GM23338 (cell line): ENCODE data around the gene ZBTB39. TPM values are rescaled to one million over a fixed set of nuclear protein-coding genes. Genes with fewer than 3 reads are reported as not detected.

ENCODE experiments used
- ATAC-seq: fragments of 200-7000 bp; cut with Tn5 transposase; 3 replicates; pipeline ENCODE4 v1.9.1; 2020
- DNase-seq: peaks from one replicate; pipeline ENCODE4 v3.0.0-alpha.2; 2015; ENCODE audit warnings: low spot score
- H2AFZ ChIP-seq: fragments of 200-600 bp; sonication (generic); 2 replicates; pipeline ENCODE4 v1.8.0; 2016; ENCODE audit warnings: antibody characterized with exemption, mild to moderate bottlenecking, moderate library complexity
- H3F3A ChIP-seq: fragments of 200-600 bp; sonication (generic); replicated peaks from 2 replicates; pipeline ENCODE4 v1.8.0; 2017; ENCODE audit warnings: antibody characterized with exemption, mixed run types, low read depth
- H3K27ac ChIP-seq: fragments of 200-600 bp; sonication (generic); 2 replicates; pipeline ENCODE4 v1.6.1; 2016; ENCODE audit warnings: low read depth
- H3K27me3 ChIP-seq: fragments of 200-600 bp; sonication (generic); 2 replicates; pipeline ENCODE4 v1.8.0; 2016; ENCODE audit warnings: mild to moderate bottlenecking, mixed run types, moderate library complexity; ENCODE audit not compliant: insufficient read depth
- H3K36me3 ChIP-seq: fragments of 200-600 bp; sonication (generic); 2 replicates; pipeline ENCODE4 v1.8.0; 2016; ENCODE audit warnings: mild to moderate bottlenecking; ENCODE audit not compliant: insufficient read depth
- H3K4me1 ChIP-seq: fragments of 200-600 bp; sonication (generic); 2 replicates; pipeline ENCODE4 v1.8.0; 2016; ENCODE audit warnings: mild to moderate bottlenecking, moderate library complexity; ENCODE audit not compliant: insufficient read depth
- H3K4me2 ChIP-seq: fragments of 200-600 bp; sonication (generic); 2 replicates; pipeline ENCODE4 v1.7.1; 2017; ENCODE audit warnings: mixed run types
- H3K4me3 ChIP-seq: fragments of 200-600 bp; sonication (generic); 2 replicates; pipeline ENCODE4 v1.6.1; 2016; ENCODE audit warnings: mixed run types
- H3K79me2 ChIP-seq: fragments of 200-600 bp; sonication (generic); replicated peaks from 2 replicates; pipeline ENCODE4 v1.8.0; 2017; ENCODE audit warnings: mild to moderate bottlenecking; ENCODE audit not compliant: insufficient read depth
- H3K9me2 ChIP-seq: fragments of 200-600 bp; sonication (generic); 2 replicates; pipeline ENCODE4 v1.8.0; 2017; ENCODE audit not compliant: insufficient read depth
- H4K20me1 ChIP-seq: fragments of 200-600 bp; sonication (generic); replicated peaks from 2 replicates; pipeline ENCODE4 v1.8.0; 2017; ENCODE audit warnings: mild to moderate bottlenecking; ENCODE audit not compliant: insufficient read depth
- H3K27ac Mint-ChIP-seq: 2 replicates; pipeline ENCODE4 v1.8.0; 2020; ENCODE audit warnings: inconsistent platforms, mild to moderate bottlenecking, moderate library complexity, mixed read lengths
- H3K27me3 Mint-ChIP-seq: 3 replicates; pipeline ENCODE4 v1.8.0; 2022; ENCODE audit warnings: low read depth, mild to moderate bottlenecking, moderate library complexity, mixed read lengths, inconsistent platforms; ENCODE audit not compliant: insufficient read depth, poor library complexity
- H3K36me3 Mint-ChIP-seq: 3 replicates; pipeline ENCODE4 v1.8.0; 2021; ENCODE audit warnings: low read depth, mild to moderate bottlenecking, inconsistent platforms, moderate library complexity, mixed read lengths
- H3K4me1 Mint-ChIP-seq: 3 replicates; pipeline ENCODE4 v1.8.0; 2020; ENCODE audit warnings: mild to moderate bottlenecking, inconsistent platforms, mixed read lengths
- H3K4me3 Mint-ChIP-seq: 3 replicates; pipeline ENCODE4 v1.8.0; 2021; ENCODE audit warnings: moderate library complexity, mild to moderate bottlenecking, inconsistent platforms, mixed read lengths
- H3K9me3 Mint-ChIP-seq: 3 replicates; pipeline ENCODE4 v1.8.0; 2020; ENCODE audit warnings: moderate library complexity, mild to moderate bottlenecking, inconsistent platforms, mixed read lengths
- CREB1 ChIP-seq: fragments of 250-450 bp; sonication (Bioruptor Pico); IDR thresholded peaks from 2 replicates; pipeline ENCODE4 v1.5.0; 2020; ENCODE audit warnings: low read depth, mild to moderate bottlenecking, moderate library complexity
- CTCF ChIP-seq, 2 experiments: fragments of 200-600 bp in 1 of 2; sonication (generic) in 1 of 2; conservative IDR thresholded peaks; 2 replicates each; pipeline versions ENCODE4 v1.5.1 to v1.6.1; 2016 to 2017; ENCODE audit warnings: antibody characterized with exemption in 2 of 2, low read depth in 2 of 2, mild to moderate bottlenecking in 2 of 2, moderate library complexity in 1 of 2
- EZH2 ChIP-seq: fragments of 200-600 bp; sonication (generic); IDR thresholded peaks from one replicate; pipeline ENCODE4 v1.8.0; 2017; ENCODE audit warnings: antibody characterized with exemption, mild to moderate bottlenecking, low read depth; ENCODE audit not compliant: unreplicated experiment
- EZH2phosphoT487 ChIP-seq: fragments of 200-600 bp; sonication (generic); IDR thresholded peaks from one replicate; pipeline ENCODE4 v1.8.1; 2018; ENCODE audit warnings: antibody characterized with exemption; ENCODE audit not compliant: unreplicated experiment
- POLR2AphosphoS5 ChIP-seq: IDR thresholded peaks from 2 replicates; pipeline ENCODE4 v1.6.1; 2016; ENCODE audit warnings: antibody characterized with exemption, low read depth
- STAT1 ChIP-seq: IDR thresholded peaks from one replicate; pipeline ENCODE4 v1.6.1; 2016; ENCODE audit warnings: antibody characterized with exemption; ENCODE audit not compliant: unreplicated experiment
- ZNF331 ChIP-seq: fragments of 250-450 bp; sonication (Bioruptor Pico); IDR thresholded peaks from 2 replicates; pipeline ENCODE4 v1.5.0; 2020; ENCODE audit warnings: low read depth, mild to moderate bottlenecking, moderate library complexity
- long read RNA-seq: library from polyadenylated mRNA; unstranded; transcript quantifications from one replicate; pipeline ENCODE4 v2.0.0, GENCODE V29; 2020; ENCODE audit not compliant: unreplicated experiment
- polyA plus RNA-seq: library from polyadenylated mRNA; unstranded; fragments of >200 nt; fragmentation: Nextera tagmentation; extraction: Ambion mirVana; gene quantifications from 2 replicates; pipeline ENCODE4 v1.2.1, GENCODE V29; 2016
- total RNA-seq: library from RNA; depleted of rRNA; stranded (reverse); fragments of >200 nt; shearing (Covaris generic); gene quantifications from 2 replicates; pipeline ENCODE4 v1.2.3, GENCODE V29; 2014; rRNA removed
- TF ChIP-seq, protein P1 (sequence below): IDR thresholded peaks from one replicate; pipeline ENCODE4 v1.6.1; 2018; ENCODE audit warnings: antibody characterized with exemption; ENCODE audit not compliant: unreplicated experiment

Gene ZBTB39
- total RNA-seq (24.1 and 26.7 TPM in 2 replicates), polyA plus RNA-seq (5.5 and 6.6 TPM in 2 replicates)
- long read RNA-seq, full-length matches to known transcripts = 9 of 11 reads
- long read RNA-seq, partial matches to known transcripts = 0 of 11 reads
- long read RNA-seq, other reads (novel, unspliced or antisense) = 2 of 11 reads

DNA sequence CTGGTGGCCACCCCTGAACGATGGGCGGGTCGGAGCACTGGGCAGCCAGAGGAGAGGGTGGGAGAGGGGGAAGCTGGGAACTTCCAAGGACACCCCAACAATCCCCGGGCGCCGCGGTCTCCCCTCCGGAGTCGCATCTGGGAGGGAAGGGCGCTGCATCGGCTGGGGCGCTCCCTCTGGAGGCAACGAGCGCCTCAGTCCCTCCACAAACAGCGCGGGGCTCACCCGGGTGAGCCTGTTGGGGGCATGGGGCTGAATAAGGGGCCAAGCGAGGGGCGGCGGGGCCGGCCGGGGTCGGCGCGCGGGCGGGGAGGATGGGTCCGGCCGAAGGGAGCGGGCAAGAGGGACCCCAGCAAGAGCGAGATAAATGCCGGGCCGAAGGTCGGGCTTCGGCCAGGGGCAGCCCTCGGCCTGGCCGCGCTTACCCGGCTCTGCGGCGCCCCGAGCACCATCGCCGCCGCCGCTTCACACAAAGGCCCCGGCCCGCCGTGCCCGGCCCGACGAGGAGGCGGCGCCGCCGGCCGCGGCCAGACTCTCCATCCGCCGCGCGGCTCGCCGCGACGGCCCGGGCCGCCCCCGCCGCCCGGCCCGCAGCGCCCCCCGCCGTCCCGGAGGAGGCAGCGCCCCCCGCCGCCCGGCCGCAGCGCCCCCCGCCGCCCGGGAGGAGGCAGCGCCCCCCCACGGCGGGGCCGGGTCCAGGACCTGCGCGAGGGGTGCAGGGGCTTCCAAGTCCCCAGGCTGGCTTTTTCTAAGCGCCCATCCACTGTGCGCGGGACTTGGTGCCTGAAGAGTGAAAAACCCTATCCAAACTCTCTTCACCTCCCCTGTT is at the start of gene ZBTB39:
Gene ZBTB39, minus strand, starts transcription at position 567 of the 829 bp plus-strand sequence. CDS start 1,629 bp downstream, outside the sequence.
- peak within 1 kb of the TSS; percentile 95 for H2AFZ ChIP-seq
- H3K4me3 ChIP-seq = peak within 1 kb of the TSS; percentile 87
- no peaks in the 10 kb centered on the region for H3K9me2 ChIP-seq
- peaks cover 6% of the 10 kb centered on the region for H4K20me1 ChIP-seq
- peak within 1 kb of the TSS; percentile 93 for H3K4me3 Mint-ChIP-seq
- no peaks in the 10 kb centered on the region for H3K9me3 Mint-ChIP-seq
- peak; percentile 86 for DNase-seq
- H3K79me2 ChIP-seq = peaks cover 38% of the 10 kb centered on the region
- H3K36me3 Mint-ChIP-seq = peaks cover 37% of the 10 kb centered on the region
- peaks cover 7% of the 10 kb centered on the region; the same call in 1 of the 2 replicates for H3F3A ChIP-seq
- H3K27ac ChIP-seq = peak within 1 kb of the TSS; percentile 85; the same call in 1 of the 2 replicates
- H3K4me2 ChIP-seq = peak within 1 kb of the TSS; percentile 87
- H3K4me1 ChIP-seq = peaks cover 36% of the 10 kb centered on the region
- H3K27me3 Mint-ChIP-seq = peaks cover 5% of the 10 kb centered on the region
- peaks cover 26% of the 10 kb centered on the region for H3K36me3 ChIP-seq
- peaks cover 45% of the 10 kb centered on the region for H3K4me1 Mint-ChIP-seq
- H3K27me3 ChIP-seq = no peaks in the 10 kb centered on the region
- ATAC-seq = peak; percentile 63
- peak within 1 kb of the TSS; percentile 63 for H3K27ac Mint-ChIP-seq
- TF ChIP-seq, protein P1, sequence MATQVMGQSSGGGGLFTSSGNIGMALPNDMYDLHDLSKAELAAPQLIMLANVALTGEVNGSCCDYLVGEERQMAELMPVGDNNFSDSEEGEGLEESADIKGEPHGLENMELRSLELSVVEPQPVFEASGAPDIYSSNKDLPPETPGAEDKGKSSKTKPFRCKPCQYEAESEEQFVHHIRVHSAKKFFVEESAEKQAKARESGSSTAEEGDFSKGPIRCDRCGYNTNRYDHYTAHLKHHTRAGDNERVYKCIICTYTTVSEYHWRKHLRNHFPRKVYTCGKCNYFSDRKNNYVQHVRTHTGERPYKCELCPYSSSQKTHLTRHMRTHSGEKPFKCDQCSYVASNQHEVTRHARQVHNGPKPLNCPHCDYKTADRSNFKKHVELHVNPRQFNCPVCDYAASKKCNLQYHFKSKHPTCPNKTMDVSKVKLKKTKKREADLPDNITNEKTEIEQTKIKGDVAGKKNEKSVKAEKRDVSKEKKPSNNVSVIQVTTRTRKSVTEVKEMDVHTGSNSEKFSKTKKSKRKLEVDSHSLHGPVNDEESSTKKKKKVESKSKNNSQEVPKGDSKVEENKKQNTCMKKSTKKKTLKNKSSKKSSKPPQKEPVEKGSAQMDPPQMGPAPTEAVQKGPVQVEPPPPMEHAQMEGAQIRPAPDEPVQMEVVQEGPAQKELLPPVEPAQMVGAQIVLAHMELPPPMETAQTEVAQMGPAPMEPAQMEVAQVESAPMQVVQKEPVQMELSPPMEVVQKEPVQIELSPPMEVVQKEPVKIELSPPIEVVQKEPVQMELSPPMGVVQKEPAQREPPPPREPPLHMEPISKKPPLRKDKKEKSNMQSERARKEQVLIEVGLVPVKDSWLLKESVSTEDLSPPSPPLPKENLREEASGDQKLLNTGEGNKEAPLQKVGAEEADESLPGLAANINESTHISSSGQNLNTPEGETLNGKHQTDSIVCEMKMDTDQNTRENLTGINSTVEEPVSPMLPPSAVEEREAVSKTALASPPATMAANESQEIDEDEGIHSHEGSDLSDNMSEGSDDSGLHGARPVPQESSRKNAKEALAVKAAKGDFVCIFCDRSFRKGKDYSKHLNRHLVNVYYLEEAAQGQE = no peak
- no peak for TF ChIP-seq CREB1 (CRISPR knock-in tag)
- no peak for TF ChIP-seq ZNF331 (CRISPR knock-in tag)
- no peak for TF ChIP-seq STAT1
- no peak for TF ChIP-seq EZH2
- no peak for TF ChIP-seq EZH2phosphoT487
- peak; percentile 52 for TF ChIP-seq POLR2AphosphoS5
- peak; percentile 40 to 73 for TF ChIP-seq CTCF (conservative IDR thresholded peaks at IDR 0.05; ENCODE audit: low read depth in 2 of 2)
